ENCODE results near the gene ZNF646. TPM values are rescaled to one million over a fixed set of nuclear protein-coding genes. Genes with fewer than 3 reads are reported as not detected.

Gene ZNF646
- total and polyA plus RNA-seq, 7 experiments from 2014 or later: 3.9 to 49.1 (median 23.9) TPM

- ATAC-seq: no peak
- DNase-seq: no peak
- Histone ChIP-seq H3K4me1 (ENCODE audit: control insufficient read depth in 2 of 2, insufficient read depth in 2 of 2, low read length in 2 of 2) (no peaks in the 10 kb centered on the region), H3K4me3 (ENCODE audit: low read length) (no peak overlapping the region), H3K27ac (ENCODE audit: low read depth, low read length) (no peak overlapping the region), H3K36me3 (ENCODE audit: control insufficient read depth in 2 of 3, insufficient read depth in 3 of 3, low read length in 3 of 3) (no peaks in the 10 kb centered on the region), H3K9me3 (ENCODE audit: control insufficient read depth in 2 of 3, low read length in 3 of 3) (no peaks in the 10 kb centered on the region), H3K27me3 (ENCODE audit: control insufficient read depth in 2 of 2, insufficient read depth in 2 of 2, low read length in 2 of 2) (no peaks in the 10 kb centered on the region)
- CTCF ChIA-PET: interaction anchor here (1.5 kb wide), 1 partner anchor 92 kb away, joined by 4 read pairs; no protein-coding TSS in a partner anchor
- peaks cover 0 to 9% (median 0%) of the 10 kb centered on the region in 7 donors for H3K4me1 Mint-ChIP-seq
- intact Hi-C loops (cut with micrococcal nuclease): loop anchor here in 1 of 2 donors (2.0 kb wide), 1 partner anchor 16 kb away; no protein-coding TSS in a partner anchor
- no peak overlapping the region for H3K4me3 Mint-ChIP-seq
- no peaks in the 10 kb centered on the region for H3K9me3 Mint-ChIP-seq
- H3K27ac Mint-ChIP-seq: peak overlapping the region in 1 of 9 donors; percentile 20
- H3K36me3 Mint-ChIP-seq: peaks cover 0 to 4% (median 2%) of the 10 kb centered on the region in 5 donors
- H3K27me3 Mint-ChIP-seq: no peaks in the 10 kb centered on the region
- POLR2A ChIA-PET: no interaction called here
Observed at GRCh38 chr16:31050280-31051030, 23.8 kb upstream of the ZNF646 start.

GRCh38 chr16:31052114-31052513, 22.1 kb upstream of the ZNF646 start:
- DNase-seq: no peak
- Mint-ChIP-seq H3K36me3 (peaks cover 0 to 7% (median 2%) of the 10 kb centered on the region in 5 donors), H3K4me3 (no peak overlapping the region), H3K9me3 (no peaks in the 10 kb centered on the region), H3K27ac (no peak overlapping the region), H3K4me1 (peaks cover 0 to 9% (median 0%) of the 10 kb centered on the region in 7 donors), H3K27me3 (no peaks in the 10 kb centered on the region)
- H3K27me3 ChIP-seq (ENCODE audit: control insufficient read depth in 2 of 2, insufficient read depth in 2 of 2, low read length in 2 of 2): no peaks in the 10 kb centered on the region
- H3K4me3 ChIP-seq (ENCODE audit: low read length): no peak overlapping the region
- CTCF ChIA-PET: no interaction called here
- POLR2A ChIA-PET: no interaction called here
- peak; percentile 87 for ATAC-seq
- H3K27ac ChIP-seq (ENCODE audit: low read depth, low read length): no peak overlapping the region
- no peaks in the 10 kb centered on the region for H3K9me3 ChIP-seq (ENCODE audit: control insufficient read depth in 2 of 3, low read length in 3 of 3)
- H3K4me1 ChIP-seq (ENCODE audit: control insufficient read depth in 2 of 2, insufficient read depth in 2 of 2, low read length in 2 of 2): no peaks in the 10 kb centered on the region
- H3K36me3 ChIP-seq (ENCODE audit: control insufficient read depth in 2 of 3, insufficient read depth in 3 of 3, low read length in 3 of 3): no peaks in the 10 kb centered on the region
- intact Hi-C loops (cut with micrococcal nuclease): no loop called here

- Histone ChIP-seq H3K4me3 (ENCODE audit: low read length) (no peak overlapping the region), H3K4me1 (ENCODE audit: control insufficient read depth in 2 of 2, insufficient read depth in 2 of 2, low read length in 2 of 2) (peaks cover 0 to under 1% of the 10 kb centered on the region in 2 donors), H3K36me3 (ENCODE audit: control insufficient read depth in 2 of 3, insufficient read depth in 3 of 3, low read length in 3 of 3) (peaks cover 0 to 5% (median 0%) of the 10 kb centered on the region in 3 experiments), H3K27ac (ENCODE audit: low read depth, low read length) (no peak overlapping the region), H3K27me3 (ENCODE audit: control insufficient read depth in 2 of 2, insufficient read depth in 2 of 2, low read length in 2 of 2) (no peaks in the 10 kb centered on the region), H3K9me3 (ENCODE audit: control insufficient read depth in 2 of 3, low read length in 3 of 3) (no peaks in the 10 kb centered on the region)
- CTCF ChIA-PET: interaction anchor here (0.7 kb wide), 1 partner anchor 16 kb away, joined by 3 read pairs; no protein-coding TSS in a partner anchor
- H3K27me3 Mint-ChIP-seq: no peaks in the 10 kb centered on the region
- peaks cover 0 to 10% (median 2%) of the 10 kb centered on the region in 7 donors for H3K4me1 Mint-ChIP-seq
- POLR2A ChIA-PET: no interaction called here
- H3K4me3 Mint-ChIP-seq: no peak overlapping the region
- DNase-seq: no peak
- H3K9me3 Mint-ChIP-seq: no peaks in the 10 kb centered on the region
- peaks cover 0 to 14% (median 4%) of the 10 kb centered on the region in 5 donors for H3K36me3 Mint-ChIP-seq
- intact Hi-C loops (cut with micrococcal nuclease): no loop called here
- no peak for ATAC-seq
- no peak overlapping the region for H3K27ac Mint-ChIP-seq
Observed at GRCh38 chr16:31055613-31056012, 18.6 kb upstream of the ZNF646 start.

- intact Hi-C loops (cut with micrococcal nuclease): no loop called here
- ATAC-seq (no peak), DNase-seq (no peak)
- Histone ChIP-seq H3K9me3 (ENCODE audit: control insufficient read depth in 2 of 3, low read length in 3 of 3) (no peaks in the 10 kb centered on the region), H3K4me3 (ENCODE audit: low read length) (no peak overlapping the region), H3K4me1 (ENCODE audit: control insufficient read depth in 2 of 2, insufficient read depth in 2 of 2, low read length in 2 of 2) (peaks cover 19 to 42% of the 10 kb centered on the region in 2 donors), H3K36me3 (ENCODE audit: control insufficient read depth in 2 of 3, insufficient read depth in 3 of 3, low read length in 3 of 3) (peaks cover 0 to 23% (median 0%) of the 10 kb centered on the region in 3 experiments), H3K27me3 (ENCODE audit: control insufficient read depth in 2 of 2, insufficient read depth in 2 of 2, low read length in 2 of 2) (no peaks in the 10 kb centered on the region), H3K27ac (ENCODE audit: low read depth, low read length) (no peak overlapping the region)
- H3K36me3 Mint-ChIP-seq: peaks cover 0 to 21% (median 4%) of the 10 kb centered on the region in 5 donors
- H3K9me3 Mint-ChIP-seq: peaks cover 0 to 1% (median 0%) of the 10 kb centered on the region in 11 donors
- no peak overlapping the region for H3K27ac Mint-ChIP-seq
- H3K27me3 Mint-ChIP-seq: no peaks in the 10 kb centered on the region
- CTCF ChIA-PET: no interaction called here
- H3K4me1 Mint-ChIP-seq: peaks cover 21 to 44% (median 35%) of the 10 kb centered on the region in 7 donors
- no peak overlapping the region for H3K4me3 Mint-ChIP-seq
- POLR2A ChIA-PET: interaction anchor here (0.6 kb wide), 1 partner anchor 160 kb away, joined by 5 read pairs; no protein-coding TSS in a partner anchor
Observed at GRCh38 chr16:31061126-31061812, 13.0 kb upstream of the ZNF646 start.

GRCh38 chr16:31061813-31062440, 12.3 kb upstream of the ZNF646 start:
- Histone ChIP-seq H3K27me3 (ENCODE audit: control insufficient read depth in 2 of 2, insufficient read depth in 2 of 2, low read length in 2 of 2) (no peaks in the 10 kb centered on the region), H3K4me3 (ENCODE audit: low read length) (no peak overlapping the region), H3K36me3 (ENCODE audit: control insufficient read depth in 2 of 3, insufficient read depth in 3 of 3, low read length in 3 of 3) (peaks cover 0 to 23% (median 0%) of the 10 kb centered on the region in 3 experiments), H3K27ac (ENCODE audit: low read depth, low read length) (no peak overlapping the region), H3K4me1 (ENCODE audit: control insufficient read depth in 2 of 2, insufficient read depth in 2 of 2, low read length in 2 of 2) (peaks cover 19 to 44% of the 10 kb centered on the region in 2 donors), H3K9me3 (ENCODE audit: control insufficient read depth in 2 of 3, low read length in 3 of 3) (no peaks in the 10 kb centered on the region)
- Mint-ChIP-seq H3K27ac (no peak overlapping the region), H3K27me3 (no peaks in the 10 kb centered on the region), H3K36me3 (peaks cover 0 to 21% (median 4%) of the 10 kb centered on the region in 5 donors), H3K4me3 (no peak overlapping the region), H3K4me1 (peaks cover 21 to 49% (median 38%) of the 10 kb centered on the region in 7 donors), H3K9me3 (peaks cover 0 to 1% (median 0%) of the 10 kb centered on the region in 11 donors)
- no peak for DNase-seq
- POLR2A ChIA-PET: no interaction called here
- intact Hi-C loops (cut with micrococcal nuclease): no loop called here
- ATAC-seq: no peak
- CTCF ChIA-PET: no interaction called here

GRCh38 chr16:31063495-31063842, 10.8 kb upstream of the ZNF646 start:
- peaks cover 21 to 53% (median 40%) of the 10 kb centered on the region in 7 donors for H3K4me1 Mint-ChIP-seq
- Histone ChIP-seq H3K9me3 (ENCODE audit: control insufficient read depth in 2 of 3, low read length in 3 of 3) (no peaks in the 10 kb centered on the region), H3K27ac (ENCODE audit: low read depth, low read length) (no peak overlapping the region), H3K4me3 (ENCODE audit: low read length) (peak overlapping the region; percentile 44), H3K4me1 (ENCODE audit: control insufficient read depth in 2 of 2, insufficient read depth in 2 of 2, low read length in 2 of 2) (peaks cover 19 to 44% of the 10 kb centered on the region in 2 donors), H3K36me3 (ENCODE audit: control insufficient read depth in 2 of 3, insufficient read depth in 3 of 3, low read length in 3 of 3) (peaks cover 0 to 23% (median 0%) of the 10 kb centered on the region in 3 experiments), H3K27me3 (ENCODE audit: control insufficient read depth in 2 of 2, insufficient read depth in 2 of 2, low read length in 2 of 2) (no peaks in the 10 kb centered on the region)
- ChIA-PET CTCF (no interaction called here), POLR2A (interaction anchor here (0.6 to 1.6 kb wide), 2 partner anchors 10 to 16 kb away, joined by 3 to 8 read pairs; partner anchors contain the start of genes ZNF646 and ZNF668)
- peak overlapping the region in 8 of 10 donors; percentile 24 to 82 (median 68) for H3K4me3 Mint-ChIP-seq
- DNase-seq: no peak
- no peaks in the 10 kb centered on the region for H3K27me3 Mint-ChIP-seq
- peaks cover 0 to 1% (median 0%) of the 10 kb centered on the region in 11 donors for H3K9me3 Mint-ChIP-seq
- H3K36me3 Mint-ChIP-seq: peaks cover 0 to 19% (median 4%) of the 10 kb centered on the region in 5 donors
- ATAC-seq: no peak
- intact Hi-C loops (cut with micrococcal nuclease): no loop called here
- peak overlapping the region in 6 of 9 donors; percentile 43 to 76 (median 52) for H3K27ac Mint-ChIP-seq
